Ectodermal cell (in vitro differentiated cells): ENCODE measurements around the gene OBSCN.

Experiments
- H3K27ac ChIP-seq: 2 replicates; pipeline ENCODE4 v1.7.0; 2013; ENCODE audit warnings: mild to moderate bottlenecking, low read depth, low read length; ENCODE audit not compliant: insufficient read depth, poor library complexity, severe bottlenecking
- H3K27me3 ChIP-seq: 2 replicates; pipeline ENCODE4 v1.7.0; 2013; ENCODE audit warnings: mild to moderate bottlenecking, low read length; ENCODE audit not compliant: insufficient read depth, control insufficient read depth, poor library complexity, severe bottlenecking
- H3K36me3 ChIP-seq: one replicate; pipeline ENCODE4 v1.7.0; 2013; ENCODE audit warnings: low read length; ENCODE audit not compliant: control insufficient read depth, insufficient read depth
- H3K4me1 ChIP-seq: one replicate; pipeline ENCODE4 v1.7.0; 2013; ENCODE audit warnings: low read length; ENCODE audit not compliant: control insufficient read depth, insufficient read depth
- H3K4me3 ChIP-seq: 2 replicates; pipeline ENCODE4 v1.7.0; 2013; ENCODE audit warnings: low read depth, low read length, control low read depth; ENCODE audit not compliant: insufficient read depth
- H3K9me3 ChIP-seq: 2 replicates; pipeline ENCODE4 v1.7.0; 2013; ENCODE audit warnings: mild to moderate bottlenecking, low read length, moderate library complexity; ENCODE audit not compliant: control insufficient read depth
- WGBS, 2 experiments: methylation state at CpG; one replicate each; pipeline ENCODE4 v1.1.7; 2013; ENCODE audit warnings: missing lambda C conversion rate in 2 of 2; 5-methylcytosine and 5-hydroxymethylcytosine counted together

The OBSCN gene

DNA sequence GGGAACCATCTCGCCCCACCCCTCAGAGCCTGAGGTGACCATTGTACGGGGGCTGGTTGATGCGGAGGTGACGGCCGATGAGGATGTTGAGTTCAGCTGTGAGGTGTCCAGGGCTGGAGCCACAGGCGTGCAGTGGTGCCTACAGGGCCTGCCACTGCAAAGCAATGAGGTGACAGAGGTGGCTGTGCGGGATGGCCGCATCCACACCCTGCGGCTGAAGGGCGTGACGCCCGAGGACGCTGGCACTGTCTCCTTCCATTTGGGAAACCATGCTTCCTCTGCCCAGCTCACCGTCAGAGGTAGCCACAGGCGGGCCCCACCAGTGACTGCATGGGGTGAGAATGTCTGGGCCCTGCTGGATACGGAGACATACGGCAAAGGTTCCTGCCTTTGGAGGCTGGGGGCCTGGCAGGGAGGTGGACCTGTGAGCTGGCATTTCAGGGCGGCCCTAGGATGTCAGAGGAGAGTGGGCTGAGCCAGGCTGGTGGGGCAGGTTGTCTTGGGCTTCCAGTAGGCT is 100.3 kb downstream of the OBSCN start:
- peaks cover 5% of the 10 kb centered on the region for H3K36me3 ChIP-seq
- H3K4me3 ChIP-seq = no peak overlapping the region
- H3K27ac ChIP-seq = no peak overlapping the region
- no peaks in the 10 kb centered on the region for H3K9me3 ChIP-seq
- no peaks in the 10 kb centered on the region for H3K4me1 ChIP-seq
- H3K27me3 ChIP-seq = no peaks in the 10 kb centered on the region
- 95 to 96% methylated on average over 18 of the region's 18 CpGs for whole genome bisulfite sequencing, 2 experiments

DNA sequence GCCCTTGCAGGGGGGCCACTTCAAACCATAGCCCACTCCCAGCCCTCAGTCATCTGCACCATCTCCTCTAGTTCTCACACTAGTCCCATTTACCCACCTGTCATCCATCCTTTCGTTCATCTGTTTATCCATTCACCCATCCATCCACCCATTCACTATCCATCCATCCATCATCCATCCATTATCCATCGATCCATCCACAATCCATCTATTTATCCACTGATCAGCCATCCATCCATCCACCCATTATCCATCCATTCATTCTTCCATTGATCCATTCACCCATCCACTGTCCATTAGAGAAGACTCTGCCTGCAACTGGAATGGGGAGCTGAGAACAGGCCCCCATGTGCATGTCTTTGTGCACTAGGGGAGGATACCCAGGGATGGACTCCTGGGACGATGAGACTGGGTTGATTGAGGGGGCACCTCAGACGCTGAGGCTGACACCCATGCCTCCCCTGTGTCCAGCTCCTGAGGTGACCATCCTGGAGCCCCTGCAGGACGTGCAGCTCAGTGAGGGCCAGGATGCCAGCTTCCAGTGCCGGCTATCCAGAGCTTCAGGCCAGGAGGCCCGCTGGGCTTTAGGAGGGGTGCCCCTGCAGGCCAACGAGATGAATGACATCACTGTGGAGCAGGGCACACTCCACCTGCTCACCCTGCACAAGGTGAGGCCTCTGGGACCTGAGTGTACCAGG is 100.9 kb downstream of the OBSCN start:
- Histone ChIP-seq H3K36me3 (no peaks in the 10 kb centered on the region), H3K27ac (no peak overlapping the region), H3K27me3 (no peaks in the 10 kb centered on the region), H3K4me1 (no peaks in the 10 kb centered on the region), H3K9me3 (no peaks in the 10 kb centered on the region), H3K4me3 (no peak overlapping the region)
- 85% methylated on average over 8 of the region's 8 CpGs for WGBS, 2 experiments

DNA sequence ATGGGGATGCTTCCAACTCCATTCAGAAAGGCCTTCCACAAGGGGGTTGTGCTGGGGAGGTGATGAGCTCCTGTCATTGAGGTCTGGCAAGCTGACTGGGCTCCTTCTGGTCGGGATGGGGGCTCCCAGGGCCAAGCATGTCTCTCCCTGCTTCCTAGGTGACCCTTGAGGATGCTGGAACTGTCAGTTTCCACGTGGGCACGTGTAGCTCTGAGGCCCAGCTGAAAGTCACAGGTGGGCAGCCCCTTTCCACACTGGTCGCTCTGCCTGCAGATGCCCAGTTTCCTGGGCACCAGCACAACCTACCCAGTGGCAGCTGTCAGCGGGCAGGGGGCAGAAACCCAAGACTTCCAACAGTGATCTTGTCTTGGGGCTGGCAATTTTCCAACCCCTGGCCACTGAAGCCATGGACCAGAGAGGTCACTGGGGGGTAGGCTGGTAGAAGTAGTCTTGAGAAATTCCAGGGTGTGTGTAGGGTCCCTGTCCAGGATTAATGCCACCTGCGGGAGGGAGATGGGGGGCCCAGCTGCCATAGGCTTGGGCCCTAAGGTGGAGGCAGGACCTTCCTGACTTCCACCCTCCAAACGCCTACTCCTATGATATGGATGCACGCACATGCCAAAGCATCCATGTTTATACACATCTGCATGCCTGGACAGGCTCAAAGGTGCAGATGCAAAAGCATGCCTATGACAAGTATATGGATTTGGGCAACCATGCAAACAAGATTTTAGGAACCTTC is 101.7 kb downstream of the OBSCN start:
- H3K27me3 ChIP-seq = no peaks in the 10 kb centered on the region
- no peak overlapping the region for H3K4me3 ChIP-seq
- no peak overlapping the region for H3K27ac ChIP-seq
- no peaks in the 10 kb centered on the region for H3K4me1 ChIP-seq
- H3K36me3 ChIP-seq = no peaks in the 10 kb centered on the region
- H3K9me3 ChIP-seq = no peaks in the 10 kb centered on the region
- 89% methylated on average over 8 of the region's 8 CpGs for WGBS, 2 experiments

DNA sequence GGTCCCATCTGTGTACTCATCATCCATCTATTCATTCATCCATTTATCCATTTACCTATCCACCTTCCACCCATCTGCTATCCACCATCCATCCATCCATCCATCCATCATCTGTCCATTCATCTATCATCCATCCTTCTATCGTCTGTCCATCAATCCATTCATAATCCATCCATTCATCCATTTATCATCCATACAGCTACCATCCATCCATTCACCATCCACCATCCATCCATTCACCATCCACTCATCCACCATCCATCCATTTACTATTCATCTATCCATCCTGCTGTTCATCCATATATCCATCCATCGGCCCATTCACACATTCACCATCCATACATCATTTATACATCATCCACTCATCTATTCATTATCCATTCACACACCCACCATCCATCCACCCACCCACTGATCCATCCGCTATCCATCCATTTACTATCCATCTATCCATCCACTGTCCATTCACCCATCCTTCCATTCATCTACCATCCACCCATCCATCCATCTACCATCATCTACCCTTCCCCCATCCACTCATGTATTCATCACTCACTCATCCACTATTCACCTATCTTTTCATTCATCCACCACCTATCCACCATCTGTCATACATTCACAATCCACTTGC is 102.4 kb downstream of the OBSCN start:
- Histone ChIP-seq H3K4me3 (no peak overlapping the region), H3K27me3 (no peaks in the 10 kb centered on the region), H3K36me3 (no peaks in the 10 kb centered on the region), H3K9me3 (no peaks in the 10 kb centered on the region), H3K4me1 (no peaks in the 10 kb centered on the region), H3K27ac (no peak overlapping the region)
- WGBS, 2 experiments = 88 to 93% methylated on average over 3 of the region's 3 CpGs

DNA sequence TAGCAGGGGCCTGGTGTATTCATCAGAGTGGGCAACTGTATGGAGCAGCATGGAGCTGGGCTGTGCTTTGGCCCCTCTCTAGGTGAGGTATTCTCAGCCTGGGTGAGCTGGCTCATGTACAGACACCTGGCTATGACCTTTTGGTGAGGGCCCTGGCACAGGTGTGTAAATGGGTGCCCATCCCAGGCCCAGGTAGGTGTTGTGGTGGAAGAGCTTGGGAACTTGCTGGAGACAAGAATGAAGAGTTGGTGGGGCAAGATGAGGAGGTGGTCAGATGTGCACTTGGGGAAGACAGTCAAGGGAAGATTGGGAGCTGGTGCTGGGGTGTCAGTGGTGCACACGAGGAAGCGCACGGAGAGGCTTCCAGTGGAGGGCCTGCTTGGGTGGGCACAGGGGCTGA is 103.2 kb downstream of the OBSCN start:
- Histone ChIP-seq H3K36me3 (no peaks in the 10 kb centered on the region), H3K27me3 (no peaks in the 10 kb centered on the region), H3K4me1 (no peaks in the 10 kb centered on the region), H3K9me3 (no peaks in the 10 kb centered on the region), H3K4me3 (no peak overlapping the region), H3K27ac (no peak overlapping the region)
- WGBS, 2 experiments = 97 to 98% methylated on average over 3 of the region's 3 CpGs

DNA sequence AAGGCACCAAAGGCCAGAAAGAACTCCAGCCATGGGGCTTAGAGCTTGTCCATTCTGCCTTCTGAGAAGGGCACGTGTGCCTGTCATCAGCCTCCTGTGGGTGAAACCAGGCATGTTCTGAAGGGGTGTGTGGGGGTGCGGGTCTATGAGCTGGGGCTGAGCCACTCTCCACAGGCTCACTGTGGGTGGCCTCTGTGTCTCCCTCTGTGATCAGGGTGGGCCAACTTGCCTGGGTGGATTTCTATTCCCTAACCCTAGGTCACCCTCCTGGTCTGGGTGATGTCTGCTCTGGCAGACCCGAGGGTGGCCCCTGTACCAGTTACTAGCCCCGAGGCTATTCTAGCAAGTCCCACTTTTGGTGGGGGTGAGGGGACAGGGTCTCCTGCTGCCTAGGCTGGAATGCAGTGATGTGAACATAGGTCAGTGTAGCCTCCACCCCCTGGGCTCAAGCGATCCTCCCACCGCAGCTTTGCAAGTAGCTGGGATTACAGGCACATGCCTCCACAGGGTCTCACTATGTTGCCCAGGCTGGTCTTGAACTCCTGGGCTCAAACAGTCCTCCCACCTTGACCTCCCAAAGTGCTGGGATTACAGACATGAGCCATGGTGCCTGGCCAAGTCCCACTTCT is 104.4 kb downstream of the OBSCN start:
- WGBS, 2 experiments = 93 to 94% methylated on average over 6 of the region's 6 CpGs
- H3K9me3 ChIP-seq = no peaks in the 10 kb centered on the region

DNA sequence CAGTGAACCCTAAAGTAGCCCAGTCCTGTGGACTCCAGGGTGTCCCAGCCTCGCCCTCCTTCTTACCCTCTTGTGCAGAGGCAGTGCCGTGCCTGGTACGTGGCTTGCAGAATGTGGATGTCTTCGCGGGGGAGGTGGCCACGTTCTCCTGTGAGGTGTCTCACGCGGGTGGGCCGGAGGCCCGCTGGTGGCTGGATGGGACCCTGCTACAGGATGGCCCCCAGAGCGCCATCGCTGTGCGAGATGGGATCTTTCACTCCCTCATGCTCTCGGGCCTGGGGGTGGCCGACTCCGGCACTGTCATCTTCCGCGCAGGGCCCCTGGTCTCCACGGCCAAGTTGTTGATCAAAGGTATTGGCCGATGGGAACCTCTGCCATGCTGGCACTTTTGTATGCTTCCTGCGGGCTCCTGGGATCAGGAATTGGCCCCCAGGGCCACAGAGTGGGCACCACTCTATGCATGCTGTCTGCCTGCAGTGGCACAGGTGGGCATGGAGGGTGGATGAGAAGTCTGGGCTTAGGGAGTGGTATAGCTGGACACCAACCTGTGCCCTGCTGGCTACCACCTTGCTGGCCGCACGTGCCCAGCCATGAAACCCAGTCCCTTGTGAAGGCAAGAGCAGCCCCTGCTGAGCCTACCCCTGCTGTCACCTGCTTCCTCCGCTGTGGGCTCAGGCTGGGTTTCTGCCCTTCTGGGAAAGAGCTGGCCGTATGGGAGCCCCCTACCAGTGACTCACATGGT is 105.9 kb downstream of the OBSCN start:
- Histone ChIP-seq H3K4me1 (no peaks in the 10 kb centered on the region), H3K4me3 (no peak overlapping the region), H3K9me3 (no peaks in the 10 kb centered on the region), H3K27me3 (no peaks in the 10 kb centered on the region), H3K36me3 (peaks cover 6% of the 10 kb centered on the region), H3K27ac (no peak overlapping the region)
- 93 to 94% methylated on average over 25 of the region's 25 CpGs for WGBS, 2 experiments

More for the DNA sequence above, 104.4 kb downstream of the OBSCN start:
- H3K27me3 ChIP-seq = no peaks in the 10 kb centered on the region
- H3K27ac ChIP-seq = no peak overlapping the region
- no peak overlapping the region for H3K4me3 ChIP-seq
- H3K4me1 ChIP-seq = no peaks in the 10 kb centered on the region
- H3K36me3 ChIP-seq = peaks cover 6% of the 10 kb centered on the region

DNA sequence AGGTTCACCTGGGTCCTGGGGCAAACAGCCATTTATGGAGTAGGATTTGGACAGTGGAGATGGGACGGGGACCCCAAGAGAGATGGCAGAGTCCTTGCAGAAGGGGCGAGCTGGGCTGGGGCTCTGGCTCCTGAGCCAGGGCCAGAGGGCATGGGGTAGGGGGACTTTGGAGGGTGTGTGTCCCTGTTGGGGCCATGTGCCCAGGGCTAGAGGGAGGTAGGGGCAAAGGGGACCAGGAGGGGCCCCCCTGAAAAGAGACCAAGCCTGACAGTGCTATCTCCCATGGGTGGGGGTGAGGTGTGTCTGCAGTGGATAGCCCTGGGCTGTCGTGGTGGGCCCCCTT is 106.4 kb downstream of the OBSCN start:
- no peaks in the 10 kb centered on the region for H3K9me3 ChIP-seq
- WGBS, 2 experiments = 94 to 95% methylated on average over 3 of the region's 3 CpGs
- no peak overlapping the region for H3K4me3 ChIP-seq
- no peaks in the 10 kb centered on the region for H3K4me1 ChIP-seq
- peaks cover 11% of the 10 kb centered on the region for H3K36me3 ChIP-seq
- no peaks in the 10 kb centered on the region for H3K27me3 ChIP-seq
- no peak overlapping the region for H3K27ac ChIP-seq

DNA sequence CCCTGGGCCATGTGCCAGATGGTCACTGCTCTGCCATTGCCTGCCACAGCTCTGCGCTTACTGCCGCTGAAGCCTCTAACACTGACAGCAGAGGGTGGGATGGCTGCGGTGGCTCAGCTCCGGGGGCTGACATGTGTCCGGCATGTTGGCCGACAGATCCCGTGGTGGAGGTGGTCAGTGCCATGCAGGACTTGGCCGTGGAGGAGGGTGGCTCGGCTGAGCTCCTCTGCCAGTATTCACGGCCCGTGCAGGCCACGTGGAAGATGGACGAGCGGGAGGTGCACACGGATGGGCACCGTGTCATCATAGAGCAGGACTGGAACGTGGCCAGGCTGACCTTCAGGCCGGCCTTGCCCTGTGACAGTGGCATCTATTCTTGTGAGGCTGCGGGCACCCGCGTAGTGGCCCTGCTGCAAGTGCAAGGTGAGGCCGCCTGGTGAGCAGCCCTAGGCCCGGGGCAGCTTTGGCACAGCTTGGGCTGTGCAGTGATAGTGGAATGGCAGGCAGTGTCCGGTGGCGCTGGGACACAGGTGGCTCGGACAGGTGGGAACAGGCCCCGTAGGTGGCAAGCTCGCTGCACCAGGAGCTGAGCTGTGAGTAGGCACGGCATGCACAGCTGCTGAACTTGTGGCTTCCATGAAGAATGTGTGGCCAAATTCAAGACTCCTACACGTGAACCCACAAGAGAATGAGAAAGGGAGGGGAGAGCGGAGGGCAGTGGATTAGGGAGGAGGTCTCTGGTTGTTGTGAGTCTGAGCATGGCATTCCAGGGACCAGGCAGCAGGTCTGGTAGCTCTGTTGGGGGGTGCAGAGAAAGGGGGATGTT is 107.0 kb downstream of the OBSCN start:
- 95 to 97% methylated on average over 31 of the region's 31 CpGs for WGBS, 2 experiments
- no peak overlapping the region for H3K27ac ChIP-seq
- peaks cover 17% of the 10 kb centered on the region for H3K36me3 ChIP-seq
- H3K4me1 ChIP-seq = no peaks in the 10 kb centered on the region
- no peaks in the 10 kb centered on the region for H3K9me3 ChIP-seq
- no peaks in the 10 kb centered on the region for H3K27me3 ChIP-seq
- H3K4me3 ChIP-seq = no peak overlapping the region
